GM23338 (cell line): ENCODE results near the gene FAM53B.

ENCODE experiments used
- CREB1 ChIP-seq: fragments of 250-450 bp; sonication (Bioruptor Pico); IDR thresholded peaks from 2 replicates; pipeline ENCODE4 v1.5.0; 2020; ENCODE audit warnings: low read depth, mild to moderate bottlenecking, moderate library complexity
- POLR2AphosphoS5 ChIP-seq: IDR thresholded peaks from 2 replicates; pipeline ENCODE4 v1.6.1; 2016; ENCODE audit warnings: antibody characterized with exemption, low read depth

GRCh38 chr10:124663228-124663627 lies 81.0 kb downstream of the FAM53B start:
- no peak for TF ChIP-seq POLR2AphosphoS5
- TF ChIP-seq CREB1 (CRISPR knock-in tag) = no peak
